Measurements from ENCODE around the gene SNRPB.
"Not testable (repeated sequence)": the region's sequence is repeated elsewhere in the genome, so short reads cannot be mapped to it uniquely, and the experiment has no call there.

SNRPB gene

DNA sequence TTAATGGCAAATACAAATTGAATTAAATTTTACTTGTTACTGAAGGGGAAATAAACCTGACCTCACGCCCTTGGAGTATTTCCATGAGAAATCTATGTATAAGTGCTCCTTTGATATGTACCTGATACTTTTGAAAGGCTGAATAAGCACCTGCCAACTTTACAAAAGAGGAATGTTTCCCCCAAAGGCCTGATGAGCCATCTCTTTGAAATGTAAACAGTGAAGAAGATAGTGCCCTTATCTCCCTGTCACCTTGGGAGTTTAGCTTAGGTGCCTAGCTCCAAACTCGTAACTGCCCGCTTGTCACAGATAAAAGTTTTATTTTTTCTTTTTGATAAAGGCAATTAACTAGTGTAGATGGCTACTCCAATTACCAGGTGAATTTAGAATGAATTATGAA is 39.2 kb upstream of the SNRPB start:
- peak overlapping the region; percentile 76 for H3K4me3 ChIP-seq (replicated peaks; ENCODE audit: low read depth, low read length)
- TF ChIP-seq, protein P1, sequence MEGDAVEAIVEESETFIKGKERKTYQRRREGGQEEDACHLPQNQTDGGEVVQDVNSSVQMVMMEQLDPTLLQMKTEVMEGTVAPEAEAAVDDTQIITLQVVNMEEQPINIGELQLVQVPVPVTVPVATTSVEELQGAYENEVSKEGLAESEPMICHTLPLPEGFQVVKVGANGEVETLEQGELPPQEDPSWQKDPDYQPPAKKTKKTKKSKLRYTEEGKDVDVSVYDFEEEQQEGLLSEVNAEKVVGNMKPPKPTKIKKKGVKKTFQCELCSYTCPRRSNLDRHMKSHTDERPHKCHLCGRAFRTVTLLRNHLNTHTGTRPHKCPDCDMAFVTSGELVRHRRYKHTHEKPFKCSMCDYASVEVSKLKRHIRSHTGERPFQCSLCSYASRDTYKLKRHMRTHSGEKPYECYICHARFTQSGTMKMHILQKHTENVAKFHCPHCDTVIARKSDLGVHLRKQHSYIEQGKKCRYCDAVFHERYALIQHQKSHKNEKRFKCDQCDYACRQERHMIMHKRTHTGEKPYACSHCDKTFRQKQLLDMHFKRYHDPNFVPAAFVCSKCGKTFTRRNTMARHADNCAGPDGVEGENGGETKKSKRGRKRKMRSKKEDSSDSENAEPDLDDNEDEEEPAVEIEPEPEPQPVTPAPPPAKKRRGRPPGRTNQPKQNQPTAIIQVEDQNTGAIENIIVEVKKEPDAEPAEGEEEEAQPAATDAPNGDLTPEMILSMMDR (IDR thresholded peaks at IDR 0.05; ENCODE audit: low read length, missing control alignments) = no peak
- no peak for DNase-seq (ENCODE audit: low read depth)

DNA sequence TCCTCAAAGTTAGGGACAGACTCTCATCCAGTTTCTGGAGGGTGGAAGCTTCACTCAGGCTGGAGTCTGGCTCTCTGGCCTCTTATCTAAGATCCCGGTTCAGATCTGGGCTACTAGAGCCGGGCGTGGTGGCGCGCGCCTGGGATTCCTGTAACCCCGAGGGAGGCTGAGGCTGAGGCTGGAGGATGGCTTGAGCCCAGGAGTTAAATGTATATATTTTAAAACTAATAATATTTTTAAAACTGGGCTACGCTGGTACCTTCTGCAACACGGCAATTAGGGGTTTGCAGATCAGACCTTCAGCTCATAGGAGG is 38.8 kb upstream of the SNRPB start:
- TF ChIP-seq, protein P1 (IDR thresholded peaks at IDR 0.05; ENCODE audit: low read length, missing control alignments) = no peak
- no peak for DNase-seq (ENCODE audit: low read depth)

GRCh38 chr20:2508631-2509467 is 38.3 kb upstream of the SNRPB start, which contains the start of gene ZNF343:
ZNF343 (minus strand) TSS chr20:2508915; CDS start chr20:2493895, 15,020 bp downstream.
- H3K4me3 ChIP-seq (replicated peaks; ENCODE audit: low read depth, low read length) = peak within 1 kb of the TSS; percentile 76
- DNase-seq (ENCODE audit: low read depth) = peak; percentile 81
- TF ChIP-seq, protein P1 (IDR thresholded peaks at IDR 0.05; ENCODE audit: low read length, missing control alignments) = no peak

More for the DNA sequence above, 38.8 kb upstream of the SNRPB start:
- peak overlapping the region; percentile 76 for H3K4me3 ChIP-seq (replicated peaks; ENCODE audit: low read depth, low read length)

DNA sequence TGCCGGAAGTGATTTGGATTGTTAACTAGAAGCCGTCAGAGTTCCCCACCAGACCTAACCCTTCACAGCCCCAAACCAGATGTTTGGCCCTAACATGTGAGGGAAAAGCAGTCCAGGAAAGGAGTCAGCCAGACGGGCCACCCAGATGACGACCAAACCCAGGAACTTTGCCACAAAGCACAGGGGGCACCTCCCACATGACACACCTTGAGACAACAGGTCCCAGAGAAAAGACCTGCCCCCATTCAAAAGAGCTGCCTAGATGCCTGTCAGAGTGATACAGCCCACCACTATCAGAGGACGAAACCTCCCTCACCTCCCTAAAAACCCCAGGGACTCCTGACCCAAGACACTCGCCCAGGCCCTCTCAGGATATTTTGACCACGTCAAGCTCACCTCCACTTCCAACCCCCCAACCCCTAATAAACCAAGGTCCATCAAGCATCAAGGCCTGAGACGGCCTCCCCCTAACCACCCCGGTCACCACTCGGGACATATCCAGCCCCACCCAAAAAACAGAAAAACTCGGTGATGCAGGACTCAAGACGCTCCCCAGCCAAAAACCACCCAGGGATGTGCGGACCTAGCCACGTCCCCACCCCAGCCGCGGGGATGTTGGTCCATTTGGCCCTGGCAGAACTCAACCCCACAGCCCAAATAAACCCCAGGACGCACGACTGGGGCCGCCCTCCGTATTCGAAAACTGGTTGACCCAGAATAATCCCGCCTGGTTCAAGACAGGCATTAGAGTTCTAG is 37.5 kb upstream of the SNRPB start:
- H3K4me3 ChIP-seq (replicated peaks; ENCODE audit: low read depth, low read length) = peak overlapping the region; percentile 76
- TF ChIP-seq, protein P1 (IDR thresholded peaks at IDR 0.05; ENCODE audit: low read length, missing control alignments) = no peak
- peak; percentile 34 for DNase-seq (ENCODE audit: low read depth)

DNA sequence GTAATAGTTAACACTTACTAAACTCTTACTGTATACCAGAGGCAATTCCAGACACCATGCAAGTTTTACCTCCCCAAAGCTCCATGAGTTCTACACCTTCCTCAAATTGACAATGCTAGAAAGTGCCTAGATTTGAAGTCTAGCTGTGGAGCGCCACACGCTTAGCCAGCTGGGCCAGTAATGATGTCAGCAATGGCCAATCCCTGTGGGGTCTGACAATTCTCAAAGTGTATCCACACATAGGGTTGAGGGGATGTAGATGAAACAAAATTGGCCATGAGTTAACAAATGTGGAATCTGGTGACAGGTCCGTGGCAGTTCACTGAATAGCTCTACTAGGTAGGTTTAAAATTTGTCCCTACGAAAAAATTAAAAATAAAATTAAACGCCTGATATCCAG is 36.9 kb upstream of the SNRPB start:
- peak overlapping the region; percentile 76 for H3K4me3 ChIP-seq (replicated peaks; ENCODE audit: low read depth, low read length)
- no peak for DNase-seq (ENCODE audit: low read depth)
- TF ChIP-seq, protein P1 (IDR thresholded peaks at IDR 0.05; ENCODE audit: low read length, missing control alignments) = no peak

DNA sequence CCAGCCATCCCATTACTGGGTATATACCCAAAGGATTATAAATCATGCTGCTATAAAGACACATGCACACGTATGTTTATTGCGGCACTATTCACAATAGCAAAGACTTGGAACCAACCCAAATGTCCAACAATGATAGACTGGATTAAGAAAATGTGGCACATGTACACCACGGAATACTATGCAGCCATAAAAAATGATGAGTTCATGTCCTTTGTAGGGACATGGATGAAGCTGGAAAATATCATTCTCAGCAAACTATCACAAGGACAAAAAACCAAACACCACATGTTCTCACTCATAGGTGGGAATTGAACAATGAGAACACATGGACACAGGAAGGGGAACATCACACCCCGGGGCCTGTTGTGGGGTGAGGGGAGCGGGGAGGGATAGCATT is 35.8 kb upstream of the SNRPB start:
- not testable (repeated sequence) for H3K4me3 ChIP-seq (replicated peaks; ENCODE audit: low read depth, low read length); DNase-seq (ENCODE audit: low read depth)

DNA sequence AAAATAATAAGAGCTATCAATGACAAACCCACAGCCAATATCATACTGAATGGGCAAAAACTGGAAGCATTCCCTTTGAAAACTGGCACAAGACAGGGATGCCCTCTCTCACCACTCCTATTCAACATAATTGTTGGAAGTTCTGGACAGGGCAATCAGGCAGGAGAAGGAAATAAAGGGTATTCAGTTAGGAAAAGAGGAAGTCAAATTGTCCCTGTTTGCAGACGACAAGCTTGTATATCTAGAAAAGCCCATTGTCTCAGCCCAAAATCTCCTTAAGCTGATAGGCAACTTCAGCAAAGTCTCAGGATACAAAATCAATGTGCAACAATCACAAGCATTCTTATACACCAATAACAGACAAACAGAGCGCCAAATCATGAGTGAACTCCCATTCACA is 34.2 kb upstream of the SNRPB start:
- DNase-seq (ENCODE audit: low read depth); H3K4me3 ChIP-seq (replicated peaks; ENCODE audit: low read depth, low read length): not testable (repeated sequence)

GRCh38 chr20:2502808-2503384 is 32.3 kb upstream of the SNRPB start:
- DNase-seq (ENCODE audit: low read depth); H3K4me3 ChIP-seq (replicated peaks; ENCODE audit: low read depth, low read length): not testable (repeated sequence)
